GM19324 (cell line): Measurements from ENCODE around the gene SPATS1.
"Not testable (repeated sequence)": the region's sequence is repeated elsewhere in the genome, so short reads cannot be mapped to it uniquely, and the experiment has no call there.

ENCODE experiments used
- ATAC-seq: cut with Tn5 transposase; IDR thresholded peaks from one replicate; pipeline ENCODE4 v1.9.1; 2021; ENCODE audit warnings: mild to moderate bottlenecking, moderate library complexity; ENCODE audit not compliant: unreplicated experiment, low FRiP score

The SPATS1 gene

DNA sequence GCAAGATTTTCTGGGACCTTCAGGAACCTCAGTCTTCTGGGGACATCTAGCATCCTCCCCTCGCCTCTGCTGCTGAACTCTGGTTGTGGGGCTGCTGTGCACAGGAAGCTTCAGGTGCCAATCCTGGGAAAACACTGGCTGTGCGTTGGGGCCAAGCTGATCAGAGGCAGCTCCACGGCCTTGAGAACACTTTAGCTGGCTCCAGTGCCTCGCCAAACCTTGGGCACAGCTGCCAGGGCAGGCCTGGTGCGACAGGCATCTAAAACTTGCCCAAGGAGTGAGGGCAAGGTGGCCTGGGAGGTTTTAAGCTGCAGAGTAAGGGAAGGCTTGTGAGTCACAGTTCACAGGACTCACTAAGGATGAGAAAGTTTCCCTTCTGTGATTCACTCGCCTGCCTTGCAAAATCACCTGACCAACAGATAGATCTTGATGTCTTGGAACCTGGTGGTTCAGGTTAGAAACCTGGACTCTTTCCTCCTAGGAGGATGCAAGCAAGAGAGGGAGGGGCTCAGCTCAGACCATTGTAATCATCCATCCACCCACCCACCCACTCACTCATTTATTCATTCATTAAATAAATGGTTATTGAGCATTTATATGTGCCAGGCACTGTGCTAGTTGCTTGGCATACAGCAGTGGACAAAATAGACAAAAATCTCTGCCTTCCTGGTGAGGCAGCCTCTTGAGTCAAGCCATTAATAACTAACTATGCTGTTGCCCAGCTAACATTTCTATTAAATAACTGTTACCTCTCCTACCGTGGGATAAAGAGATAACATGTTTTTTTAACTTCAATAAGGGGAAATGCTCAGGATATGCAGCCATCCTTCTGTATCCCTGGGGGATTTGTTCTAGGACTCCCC is 2.5 kb upstream of the SPATS1 start:
- no peak for ATAC-seq

DNA sequence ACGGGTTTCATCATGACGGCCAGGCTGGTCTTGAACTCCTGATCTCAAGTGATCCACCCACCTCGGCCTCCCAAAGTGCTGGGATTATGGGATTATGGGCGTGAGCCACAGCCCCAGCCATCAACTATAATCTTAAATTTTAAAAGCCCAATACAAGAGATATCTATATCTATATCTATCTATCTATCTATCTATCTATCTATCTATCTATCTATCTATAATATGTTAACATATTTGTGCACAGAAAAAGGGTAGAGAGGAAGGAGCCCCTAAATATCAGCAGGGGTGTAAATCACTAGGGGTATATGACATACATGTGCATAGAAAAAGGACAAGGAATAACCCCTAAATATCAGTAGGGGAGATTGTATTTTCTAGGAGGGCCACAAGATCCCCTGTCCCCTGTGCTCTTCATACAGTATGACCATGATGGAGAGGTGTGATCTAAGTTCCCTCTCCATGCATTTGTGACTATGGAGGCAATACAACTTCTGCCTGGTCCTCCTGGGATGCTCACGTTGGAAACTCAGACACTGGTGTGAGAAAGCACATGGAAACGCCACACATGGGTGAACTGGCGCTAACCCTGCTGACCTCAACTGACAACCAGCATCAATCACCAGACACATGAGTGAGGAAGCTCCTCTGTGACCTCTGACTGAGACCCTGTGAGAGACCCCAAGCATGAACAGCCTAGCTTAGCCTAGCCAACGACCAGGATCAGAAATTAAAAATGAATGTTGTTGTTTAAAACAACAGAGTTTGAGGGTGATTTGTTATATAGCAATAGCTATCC is 1.2 kb upstream of the SPATS1 start:
- no peak for ATAC-seq

DNA sequence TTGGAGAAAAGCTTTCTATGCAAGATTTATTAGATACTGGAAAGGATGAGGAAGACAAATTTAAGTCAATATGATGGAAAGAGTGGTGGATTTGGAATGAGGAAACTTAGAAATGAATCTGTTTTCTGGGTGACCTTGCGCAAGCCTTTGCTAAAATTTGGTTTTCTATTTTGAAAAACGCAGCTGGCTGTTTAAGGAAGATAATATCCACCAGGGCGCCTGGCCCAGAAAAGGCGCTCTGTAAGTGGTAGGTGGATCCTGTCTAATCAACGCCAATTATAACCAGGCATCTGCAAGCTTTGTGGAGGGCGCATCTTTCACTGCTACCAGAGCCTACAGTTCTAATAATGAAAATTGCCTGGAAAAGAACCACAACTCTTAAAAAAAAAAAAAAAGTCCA is 398 bp upstream of the SPATS1 start:
- ATAC-seq = no peak

DNA sequence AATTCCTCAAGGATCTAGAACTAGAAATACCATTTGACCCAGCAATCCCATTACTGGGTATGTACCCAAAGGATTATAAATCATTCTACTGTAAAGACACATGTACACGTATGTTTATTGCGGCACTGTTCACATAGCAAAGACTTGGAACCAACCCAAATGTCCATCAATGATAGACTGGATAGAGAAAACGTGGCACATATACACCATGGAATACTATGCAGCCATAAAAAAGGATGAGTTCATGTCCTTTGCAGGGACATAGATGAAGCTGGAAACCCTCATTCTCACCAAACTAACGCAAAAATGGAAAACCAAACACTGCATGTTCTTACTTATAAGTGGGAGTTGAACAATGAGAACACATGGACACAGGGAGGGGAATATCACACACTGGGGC is 4.4 kb downstream of the SPATS1 start:
- not testable (repeated sequence) for ATAC-seq

DNA sequence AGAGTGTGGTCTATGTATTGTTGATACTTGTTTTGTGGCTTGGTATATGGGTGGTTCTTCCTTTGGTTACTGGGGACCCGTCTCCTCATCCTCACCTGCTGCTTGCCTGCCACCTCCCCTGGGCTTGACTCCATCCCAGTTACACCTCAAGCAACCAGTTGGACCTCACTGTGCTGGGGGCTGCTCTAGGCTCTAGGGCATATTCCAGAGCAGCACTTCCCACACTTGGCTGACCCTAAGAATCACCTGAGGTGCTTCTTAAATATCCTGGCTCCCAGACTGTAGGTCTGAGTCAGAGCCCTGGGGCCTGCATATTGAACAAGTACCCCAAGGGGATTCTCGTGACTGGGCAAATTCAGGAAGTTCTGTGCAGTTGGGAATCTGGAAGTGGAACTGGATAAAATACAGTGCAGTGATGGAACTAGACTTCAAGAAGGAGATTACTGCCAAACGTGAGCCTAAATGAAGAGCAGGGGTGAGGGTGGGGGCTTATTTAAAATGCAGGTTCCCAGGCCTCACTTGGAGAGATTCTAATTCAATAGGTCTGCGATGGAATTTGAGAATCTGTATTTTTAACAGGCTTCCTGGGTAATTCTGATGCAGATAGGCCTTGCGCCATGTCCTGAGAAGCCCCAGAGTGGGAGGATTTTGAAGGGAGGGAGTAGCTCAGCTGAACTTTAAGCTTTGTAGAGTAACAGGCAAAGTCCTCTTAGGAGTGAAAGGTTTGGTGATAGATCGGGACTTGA is 7.6 kb downstream of the SPATS1 start:
- no peak for ATAC-seq

DNA sequence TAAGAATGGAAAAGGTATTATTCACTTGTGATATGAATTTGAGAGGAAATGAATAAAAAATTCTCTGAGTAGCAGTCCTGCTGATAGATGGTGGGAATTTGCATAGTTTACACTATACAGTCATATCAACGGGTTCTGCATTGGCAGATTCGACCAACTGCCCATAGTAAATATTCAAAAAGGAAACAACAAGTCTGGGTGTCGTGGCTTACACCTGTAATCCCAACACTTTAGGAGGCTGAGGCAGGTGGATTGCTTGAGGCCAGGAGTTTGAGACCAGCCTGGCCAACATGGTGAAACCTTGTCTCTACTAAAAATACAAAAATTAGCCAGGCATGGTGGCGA is 8.2 kb downstream of the SPATS1 start:
- ATAC-seq = not testable (repeated sequence)

DNA sequence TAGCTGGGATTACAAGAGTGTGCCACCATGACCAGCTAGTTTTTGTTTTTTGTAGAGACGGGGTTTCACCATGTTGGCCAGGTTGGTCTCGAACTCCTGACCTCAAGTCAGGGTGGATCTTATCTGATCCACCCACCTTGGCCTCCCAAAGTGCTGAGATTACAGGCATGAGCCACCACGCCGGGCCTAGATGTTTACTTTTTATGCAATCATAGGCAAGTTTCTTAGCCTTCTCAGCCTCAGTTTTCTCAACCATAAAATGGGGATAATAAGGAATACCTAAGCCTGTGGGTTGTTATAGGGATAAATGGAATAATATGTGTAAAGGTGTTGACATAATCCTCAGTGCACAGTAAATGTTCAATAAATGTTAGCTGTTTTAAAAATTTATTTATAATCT is 9.8 kb downstream of the SPATS1 start:
- no peak for ATAC-seq

DNA sequence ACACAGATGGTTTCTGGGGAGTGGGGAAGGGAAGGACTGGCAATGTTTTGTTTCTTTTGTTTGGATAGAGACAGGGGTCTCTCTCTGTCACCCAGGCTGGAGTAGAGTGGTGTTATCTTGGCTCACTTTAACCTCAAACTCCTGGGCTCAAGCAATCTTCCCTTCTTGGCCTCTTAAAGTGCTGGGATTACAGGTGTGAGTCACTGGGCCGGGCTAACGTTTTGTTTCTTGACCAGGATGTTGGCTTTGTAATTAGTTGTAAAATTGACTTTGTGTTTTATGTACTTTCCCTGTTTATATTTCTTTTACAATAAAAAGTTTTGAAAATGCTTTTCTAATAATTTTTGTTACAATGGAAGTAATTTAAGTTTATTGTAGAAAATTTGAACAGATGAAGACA is 10.9 kb downstream of the SPATS1 start:
- ATAC-seq = no peak

DNA sequence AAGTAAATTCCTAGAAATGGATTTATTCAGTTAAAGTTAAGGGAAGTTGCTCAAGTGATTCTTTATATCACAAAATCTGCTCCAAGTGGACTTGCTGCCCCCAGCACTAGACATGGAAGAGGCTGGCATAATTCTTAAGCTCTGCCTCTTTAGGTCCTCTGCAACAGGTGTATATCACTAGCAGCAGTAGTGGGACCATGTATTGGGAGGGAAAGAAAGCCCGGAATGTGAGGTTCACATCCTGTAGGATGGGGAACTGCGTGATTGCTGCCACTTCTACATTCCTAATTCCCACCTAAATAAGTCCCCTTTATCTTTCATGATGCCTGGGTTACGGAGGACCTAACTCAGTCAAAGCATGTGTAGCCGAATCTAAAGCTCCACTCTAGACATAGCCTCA is 13.2 kb downstream of the SPATS1 start:
- ATAC-seq = no peak

DNA sequence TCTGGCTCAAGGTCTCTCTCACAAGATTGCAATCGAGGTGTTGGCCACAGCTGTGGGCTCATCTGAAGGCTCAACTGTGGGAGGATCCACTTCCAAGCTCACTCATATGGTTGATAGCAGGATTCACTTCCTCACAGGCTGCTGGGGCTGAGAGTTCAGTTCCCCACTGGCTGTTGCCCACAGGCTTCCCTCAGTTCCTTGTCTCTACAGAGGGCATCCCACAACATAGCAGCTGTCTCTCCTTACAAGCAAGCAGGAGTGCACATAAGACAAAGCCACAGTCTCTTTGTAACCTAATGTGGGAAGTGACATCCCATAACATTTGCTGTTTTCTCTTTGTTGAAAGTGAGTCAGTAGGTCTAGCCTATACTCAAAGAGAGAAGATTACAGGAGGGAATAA is 14.0 kb downstream of the SPATS1 start:
- no peak for ATAC-seq

DNA sequence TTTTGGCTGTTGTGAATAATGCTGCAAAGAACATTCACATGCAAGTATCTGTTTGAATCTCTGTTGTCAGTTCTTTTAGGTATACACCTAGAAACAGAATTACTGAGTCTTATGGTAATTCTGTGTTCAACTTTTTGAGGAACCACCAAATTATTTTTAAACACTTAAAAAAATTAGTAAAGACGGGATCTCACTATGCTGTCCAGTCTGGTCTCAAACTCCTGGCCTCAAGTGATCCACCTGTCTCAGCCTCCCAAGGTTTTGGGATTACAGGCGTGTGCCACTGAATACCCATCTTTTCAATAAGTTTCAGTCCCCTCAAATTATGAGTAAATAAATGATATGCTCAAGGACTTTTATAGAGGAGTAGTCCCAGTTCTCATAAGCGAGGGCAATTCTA is 17.5 kb downstream of the SPATS1 start:
- no peak for ATAC-seq

DNA sequence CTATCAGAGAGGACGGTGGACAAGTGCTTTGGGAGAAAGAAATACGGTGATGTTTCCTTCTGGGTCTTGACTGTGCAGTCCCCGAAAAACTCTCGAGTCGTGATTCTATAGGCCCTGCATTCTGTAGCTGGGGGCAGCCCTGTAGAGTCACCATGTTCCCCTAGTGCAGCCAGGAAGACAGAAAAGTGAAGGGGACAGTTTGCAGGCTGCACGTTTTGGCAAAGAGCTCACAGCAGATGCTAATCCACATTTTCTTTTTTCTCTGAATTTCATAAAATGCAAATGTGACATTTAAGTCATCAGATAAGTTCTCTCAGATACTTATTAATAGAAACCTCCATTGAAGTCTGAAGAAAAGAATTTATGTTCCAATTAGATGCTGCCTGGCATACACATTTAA is 19.5 kb downstream of the SPATS1 start:
- ATAC-seq = no peak

DNA sequence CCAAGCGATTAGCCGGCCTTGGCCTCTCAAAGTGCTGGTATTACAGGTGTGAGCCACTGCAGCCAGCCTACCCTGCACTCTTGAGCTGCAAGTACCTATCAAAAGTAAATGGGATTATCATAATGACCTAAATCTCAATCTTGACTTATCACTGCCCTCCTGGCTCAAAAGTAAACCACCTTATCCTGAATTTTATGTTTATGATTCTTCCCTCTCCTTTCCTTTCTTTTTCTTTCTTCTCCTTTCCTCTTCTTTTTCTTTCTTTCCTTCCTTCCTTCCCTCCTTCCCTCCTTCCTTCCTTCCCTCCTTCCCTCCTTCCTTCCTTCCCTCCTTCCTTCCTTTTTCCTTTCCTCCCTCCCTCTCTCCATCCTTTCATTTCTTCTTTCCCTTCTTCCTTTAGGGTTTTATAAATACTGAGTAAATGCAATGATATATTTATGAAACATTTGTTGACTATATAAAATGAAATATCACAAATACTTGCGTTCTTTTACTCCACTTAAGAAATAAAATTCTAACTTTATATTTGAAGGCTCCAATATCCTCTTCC is 21.0 kb downstream of the SPATS1 start:
- no peak for ATAC-seq

DNA sequence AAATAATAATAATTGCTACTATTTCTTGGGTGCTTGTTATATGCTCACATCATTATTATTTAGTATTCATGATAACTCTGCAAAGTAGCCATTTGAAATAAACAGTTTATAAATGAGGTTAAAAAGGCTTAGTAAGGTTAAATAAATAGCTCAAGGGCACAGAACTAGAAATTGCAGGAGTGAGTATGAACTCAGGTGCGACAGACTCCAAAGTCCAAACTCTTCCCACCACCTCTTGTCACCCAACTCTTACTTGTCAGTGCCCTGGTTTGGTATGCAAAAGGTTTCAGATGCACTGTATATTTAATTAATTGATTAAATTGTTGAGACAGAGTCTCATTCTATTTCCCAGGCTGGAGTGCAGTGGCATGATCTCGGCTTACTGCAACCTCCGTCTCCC is 24.3 kb downstream of the SPATS1 start:
- no peak for ATAC-seq

DNA sequence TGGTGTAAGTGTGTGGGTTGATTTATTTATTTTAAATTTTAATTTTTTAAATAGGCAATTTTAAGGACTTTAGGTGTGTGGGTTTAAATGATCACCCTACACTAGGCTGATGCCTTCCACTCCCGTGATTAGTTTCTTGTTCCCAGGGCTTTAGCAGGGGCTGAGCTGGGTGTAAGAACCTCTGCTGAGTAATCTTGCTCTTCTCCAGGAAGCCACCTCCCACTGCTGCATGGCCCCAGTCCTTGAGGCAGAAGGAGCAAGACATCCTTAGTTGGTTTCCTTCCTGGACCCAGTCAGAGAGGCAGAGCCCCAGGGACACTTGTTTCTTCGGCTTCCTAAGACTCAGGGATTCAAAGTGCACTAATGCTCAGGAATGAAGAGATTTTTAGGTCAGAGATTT is 25.2 kb downstream of the SPATS1 start:
- ATAC-seq = no peak

DNA sequence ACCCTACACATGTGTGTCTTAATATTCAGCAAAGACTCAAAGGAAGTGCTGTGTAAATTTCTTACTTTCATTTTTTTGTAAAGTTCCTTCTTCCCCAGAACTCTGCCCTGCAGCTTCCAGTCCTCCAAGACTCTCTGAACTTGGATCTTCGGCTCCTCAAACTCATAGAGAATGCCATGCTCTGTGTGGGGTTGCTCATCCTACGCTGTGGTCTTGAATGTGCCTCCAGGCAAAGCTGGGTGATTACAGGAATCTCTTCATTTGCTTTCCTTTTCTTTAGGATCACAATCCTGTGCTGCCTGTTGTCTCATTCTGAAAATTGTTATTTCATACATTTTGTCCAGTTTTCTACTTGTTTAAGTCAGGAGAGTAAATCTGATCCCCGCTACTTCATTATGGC is 30.6 kb downstream of the SPATS1 start:
- ATAC-seq = no peak

DNA sequence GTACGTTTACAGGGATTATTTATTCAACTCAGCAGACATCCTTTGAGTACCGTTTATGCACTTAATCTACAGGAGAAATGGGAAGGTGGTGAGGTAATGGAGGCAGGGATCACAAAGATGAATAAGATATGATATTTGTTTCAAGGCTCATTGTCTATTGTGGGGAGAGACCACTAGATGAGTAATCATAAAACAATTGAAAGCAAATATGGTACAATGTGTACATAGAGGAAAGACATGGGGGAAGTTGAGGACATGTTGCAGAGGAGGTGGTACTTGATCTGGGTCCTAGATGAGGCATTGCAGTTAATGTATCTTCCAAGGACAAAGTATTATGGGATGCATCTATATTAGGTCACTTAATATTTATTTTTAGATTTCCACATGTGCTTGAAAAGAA is 31.3 kb downstream of the SPATS1 start:
- ATAC-seq = no peak

DNA sequence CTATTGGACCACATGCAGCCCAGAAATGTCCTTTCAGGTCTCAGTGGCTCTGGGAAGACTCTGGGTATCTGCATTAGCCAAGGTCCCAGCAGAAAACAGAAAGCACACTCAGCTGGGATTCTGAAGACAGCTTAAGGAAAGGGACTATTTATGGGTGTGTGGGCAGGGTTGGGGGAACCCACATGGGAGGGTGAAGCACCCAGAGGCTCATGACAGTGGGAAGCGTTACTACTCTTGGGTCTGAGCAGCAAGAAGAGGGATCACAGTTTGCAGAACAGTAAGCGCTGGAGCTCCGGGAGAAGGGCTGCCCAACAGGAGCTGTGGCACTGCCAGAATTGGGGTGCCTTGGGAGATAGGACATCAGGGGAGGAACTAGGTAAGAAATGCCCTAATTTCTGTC is 32.6 kb downstream of the SPATS1 start:
- ATAC-seq = no peak

DNA sequence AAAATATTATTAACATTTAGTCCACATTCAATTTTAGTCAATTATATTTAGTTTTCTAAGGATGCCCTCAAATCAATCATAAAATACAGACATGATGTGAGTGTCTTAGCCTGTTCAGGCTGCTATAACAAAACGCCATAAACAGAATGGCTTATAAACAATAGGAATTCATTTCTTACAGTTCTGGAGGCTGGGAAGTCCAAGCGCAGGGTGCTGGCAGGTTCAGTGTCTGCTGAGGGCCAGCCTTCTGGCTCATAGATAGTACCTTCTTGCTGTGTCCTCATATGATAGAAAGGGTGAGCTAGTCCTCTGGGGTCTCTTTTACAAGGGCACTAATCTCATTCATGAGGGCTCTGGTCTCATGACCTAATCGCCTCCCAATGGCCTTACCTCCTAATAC is 35.0 kb downstream of the SPATS1 start:
- no peak for ATAC-seq

DNA sequence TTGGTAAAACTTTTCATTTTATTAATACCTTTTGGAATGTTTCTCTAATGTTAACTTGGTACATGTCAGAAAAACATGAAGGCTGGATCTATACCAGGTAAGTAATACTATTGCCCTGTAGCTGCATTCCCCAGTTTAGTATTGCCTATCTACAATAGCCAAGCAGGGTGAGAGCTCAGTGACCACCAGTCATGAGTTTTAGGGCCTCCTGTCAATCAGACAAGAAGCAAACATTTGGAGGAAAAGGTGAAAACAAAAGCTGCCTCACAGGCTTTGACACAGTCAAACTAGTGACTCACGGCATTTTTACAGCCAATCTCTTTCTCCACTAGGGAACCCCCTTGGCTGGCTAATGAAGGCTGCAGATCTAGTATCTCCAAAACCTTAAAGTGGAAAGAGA is 35.5 kb downstream of the SPATS1 start:
- ATAC-seq = no peak

DNA sequence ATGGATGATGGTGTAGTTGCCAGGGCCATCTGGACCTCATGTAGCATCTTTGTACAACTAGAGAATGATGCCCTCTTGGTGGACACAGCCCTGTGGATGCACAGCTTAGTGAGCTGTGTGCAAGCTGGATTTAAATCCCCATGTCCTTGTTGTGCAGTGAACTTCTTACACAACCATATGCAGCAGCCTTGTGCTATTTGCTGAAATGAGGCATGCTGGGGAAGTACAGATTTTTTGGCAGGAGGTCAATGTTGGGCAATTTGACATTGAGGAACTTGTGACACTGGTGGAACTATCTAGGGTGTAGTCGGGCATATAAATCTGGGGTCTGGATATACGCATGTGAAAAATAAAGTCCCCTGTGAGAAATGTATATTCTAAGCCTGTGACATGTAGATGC is 39.3 kb downstream of the SPATS1 start:
- no peak for ATAC-seq
